Measurements from ENCODE around the gene GOLGA8F. TPM values are rescaled to one million over a fixed set of nuclear protein-coding genes. Genes with fewer than 3 reads are reported as not detected.
"Not testable (repeated sequence)": the region's sequence is repeated elsewhere in the genome, so short reads cannot be mapped to it uniquely, and the experiment has no call there.

Gene GOLGA8F
- total RNA-seq = not detected
- not detected for polyA plus RNA-seq
- long read RNA-seq, donor 1 = 0 reads
- long read RNA-seq, donor 2 = 0 reads
- long read RNA-seq, donor 3 = 0 reads
- long read RNA-seq, donor 4 = 0 reads
- long read RNA-seq, donor 5 = 0 reads

GRCh38 chr15:28378364-28378763 lies at the start of gene GOLGA8F:
TSS of gene GOLGA8F (plus strand) at chr15:28378664. CDS start at chr15:28378762, 98 bp downstream.
- H3K9ac ChIP-seq (ENCODE audit: insufficient read depth in 1 of 2, low read length in 2 of 2); H3K4me1 ChIP-seq (ENCODE audit: control insufficient read depth in 5 of 5, insufficient read depth in 5 of 5, low read length in 5 of 5); ATAC-seq (ENCODE audit: insufficient read depth, low FRiP score); H3K27me3 ChIP-seq (ENCODE audit: control insufficient read depth in 3 of 3, insufficient read depth in 3 of 3, low read length in 2 of 3); H3K36me3 ChIP-seq (ENCODE audit: control insufficient read depth in 4 of 4, insufficient read depth in 4 of 4, low read length in 4 of 4); H3K9me3 ChIP-seq (ENCODE audit: control insufficient read depth in 4 of 4, insufficient read depth in 3 of 4, low read length in 3 of 4); H3K4me3 ChIP-seq; DNase-seq; H3K27ac ChIP-seq (ENCODE audit: low read depth in 1 of 2, low read length in 1 of 2): not testable (repeated sequence)
- no CpG with 5 or more reads among the region's 8 CpGs for WGBS, 2 donors

GRCh38 chr15:28357984-28358383 lies 20.5 kb upstream of the GOLGA8F start, which contains the start of gene GOLGA6L24:
TSS of gene GOLGA6L24 (minus strand) at chr15:28358084. CDS start at chr15:28358023, 61 bp downstream.
- not testable (repeated sequence) for H3K27me3 ChIP-seq (ENCODE audit: control insufficient read depth in 3 of 3, insufficient read depth in 3 of 3, low read length in 2 of 3); H3K4me1 ChIP-seq (ENCODE audit: control insufficient read depth in 5 of 5, insufficient read depth in 5 of 5, low read length in 5 of 5); H3K27ac ChIP-seq (ENCODE audit: low read depth in 1 of 2, low read length in 1 of 2); ATAC-seq (ENCODE audit: insufficient read depth, low FRiP score); H3K36me3 ChIP-seq (ENCODE audit: control insufficient read depth in 4 of 4, insufficient read depth in 4 of 4, low read length in 4 of 4); H3K9me3 ChIP-seq (ENCODE audit: control insufficient read depth in 4 of 4, insufficient read depth in 3 of 4, low read length in 3 of 4); H3K9ac ChIP-seq (ENCODE audit: insufficient read depth in 1 of 2, low read length in 2 of 2); H3K4me3 ChIP-seq; DNase-seq
- WGBS, 2 donors = no CpG with 5 or more reads among the region's 7 CpGs

GRCh38 chr15:28365502-28365901 lies 13.0 kb upstream of the GOLGA8F start:
- H3K4me3 ChIP-seq; H3K27me3 ChIP-seq (ENCODE audit: control insufficient read depth in 3 of 3, insufficient read depth in 3 of 3, low read length in 2 of 3); H3K4me1 ChIP-seq (ENCODE audit: control insufficient read depth in 5 of 5, insufficient read depth in 5 of 5, low read length in 5 of 5); ATAC-seq (ENCODE audit: insufficient read depth, low FRiP score); DNase-seq; H3K9ac ChIP-seq (ENCODE audit: insufficient read depth in 1 of 2, low read length in 2 of 2); H3K36me3 ChIP-seq (ENCODE audit: control insufficient read depth in 4 of 4, insufficient read depth in 4 of 4, low read length in 4 of 4); H3K27ac ChIP-seq (ENCODE audit: low read depth in 1 of 2, low read length in 1 of 2); H3K9me3 ChIP-seq (ENCODE audit: control insufficient read depth in 4 of 4, insufficient read depth in 3 of 4, low read length in 3 of 4): not testable (repeated sequence)
- WGBS, 2 donors = 90 to 94% methylated on average over 8 to 12 of the region's 17 CpGs

- not testable (repeated sequence) for ATAC-seq (ENCODE audit: insufficient read depth, low FRiP score); H3K9me3 ChIP-seq (ENCODE audit: control insufficient read depth in 4 of 4, insufficient read depth in 3 of 4, low read length in 3 of 4); H3K4me3 ChIP-seq
Measured at GRCh38 chr15:28380053-28380452, 1.6 kb downstream of the GOLGA8F start.

GRCh38 chr15:28396022-28396421 lies 17.6 kb downstream of the GOLGA8F start:
- H3K9me3 ChIP-seq (ENCODE audit: control insufficient read depth in 4 of 4, insufficient read depth in 3 of 4, low read length in 3 of 4); H3K27me3 ChIP-seq (ENCODE audit: control insufficient read depth in 3 of 3, insufficient read depth in 3 of 3, low read length in 2 of 3); H3K36me3 ChIP-seq (ENCODE audit: control insufficient read depth in 4 of 4, insufficient read depth in 4 of 4, low read length in 4 of 4); ATAC-seq (ENCODE audit: insufficient read depth, low FRiP score); H3K4me1 ChIP-seq (ENCODE audit: control insufficient read depth in 5 of 5, insufficient read depth in 5 of 5, low read length in 5 of 5); H3K27ac ChIP-seq (ENCODE audit: low read depth in 1 of 2, low read length in 1 of 2); H3K4me3 ChIP-seq; DNase-seq; H3K9ac ChIP-seq (ENCODE audit: insufficient read depth in 1 of 2, low read length in 2 of 2): not testable (repeated sequence)
- 85 to 93% methylated on average over 2 of the region's 11 CpGs for WGBS, 2 donors

More at GRCh38 chr15:28380053-28380452, 1.6 kb downstream of the GOLGA8F start:
- 48 to 51% methylated on average over 2 of the region's 3 CpGs for WGBS, 2 donors
- not testable (repeated sequence) for H3K4me1 ChIP-seq (ENCODE audit: control insufficient read depth in 5 of 5, insufficient read depth in 5 of 5, low read length in 5 of 5); H3K36me3 ChIP-seq (ENCODE audit: control insufficient read depth in 4 of 4, insufficient read depth in 4 of 4, low read length in 4 of 4); H3K27ac ChIP-seq (ENCODE audit: low read depth in 1 of 2, low read length in 1 of 2); DNase-seq; H3K27me3 ChIP-seq (ENCODE audit: control insufficient read depth in 3 of 3, insufficient read depth in 3 of 3, low read length in 2 of 3); H3K9ac ChIP-seq (ENCODE audit: insufficient read depth in 1 of 2, low read length in 2 of 2)

GRCh38 chr15:28402774-28403435 lies 24.4 kb downstream of the GOLGA8F start:
- DNase-seq; H3K4me3 ChIP-seq; ATAC-seq (ENCODE audit: insufficient read depth, low FRiP score); H3K4me1 ChIP-seq (ENCODE audit: control insufficient read depth in 5 of 5, insufficient read depth in 5 of 5, low read length in 5 of 5); H3K9me3 ChIP-seq (ENCODE audit: control insufficient read depth in 4 of 4, insufficient read depth in 3 of 4, low read length in 3 of 4); H3K36me3 ChIP-seq (ENCODE audit: control insufficient read depth in 4 of 4, insufficient read depth in 4 of 4, low read length in 4 of 4); H3K27me3 ChIP-seq (ENCODE audit: control insufficient read depth in 3 of 3, insufficient read depth in 3 of 3, low read length in 2 of 3); H3K9ac ChIP-seq (ENCODE audit: insufficient read depth in 1 of 2, low read length in 2 of 2); H3K27ac ChIP-seq (ENCODE audit: low read depth in 1 of 2, low read length in 1 of 2): not testable (repeated sequence)
- no CpG with 5 or more reads among the region's 64 CpGs for WGBS, 2 donors

- H3K4me3 ChIP-seq; H3K36me3 ChIP-seq (ENCODE audit: control insufficient read depth in 4 of 4, insufficient read depth in 4 of 4, low read length in 4 of 4); H3K9me3 ChIP-seq (ENCODE audit: control insufficient read depth in 4 of 4, insufficient read depth in 3 of 4, low read length in 3 of 4); H3K9ac ChIP-seq (ENCODE audit: insufficient read depth in 1 of 2, low read length in 2 of 2); H3K27ac ChIP-seq (ENCODE audit: low read depth in 1 of 2, low read length in 1 of 2); H3K27me3 ChIP-seq (ENCODE audit: control insufficient read depth in 3 of 3, insufficient read depth in 3 of 3, low read length in 2 of 3); H3K4me1 ChIP-seq (ENCODE audit: control insufficient read depth in 5 of 5, insufficient read depth in 5 of 5, low read length in 5 of 5); DNase-seq: not testable (repeated sequence)
- peak; percentile 58 for ATAC-seq (ENCODE audit: insufficient read depth, low FRiP score)
- WGBS, 2 donors = 81 to 88% methylated on average over 1 of the region's 3 CpGs
Measured at GRCh38 chr15:28420470-28420869, 42.0 kb downstream of the GOLGA8F start.

GRCh38 chr15:28435594-28435993 lies 57.1 kb downstream of the GOLGA8F start:
- not testable (repeated sequence) for H3K9ac ChIP-seq (ENCODE audit: insufficient read depth in 1 of 2, low read length in 2 of 2); H3K36me3 ChIP-seq (ENCODE audit: control insufficient read depth in 4 of 4, insufficient read depth in 4 of 4, low read length in 4 of 4); H3K9me3 ChIP-seq (ENCODE audit: control insufficient read depth in 4 of 4, insufficient read depth in 3 of 4, low read length in 3 of 4); H3K27me3 ChIP-seq (ENCODE audit: control insufficient read depth in 3 of 3, insufficient read depth in 3 of 3, low read length in 2 of 3); H3K4me3 ChIP-seq; H3K27ac ChIP-seq (ENCODE audit: low read depth in 1 of 2, low read length in 1 of 2); H3K4me1 ChIP-seq (ENCODE audit: control insufficient read depth in 5 of 5, insufficient read depth in 5 of 5, low read length in 5 of 5); ATAC-seq (ENCODE audit: insufficient read depth, low FRiP score); DNase-seq
- WGBS, 2 donors = no CpG with 5 or more reads among the region's 3 CpGs

Measured in lung (tissue), 14 donors.